GM12865 (cell line): ENCODE results near the gene DENND4B.

Experiments
- DNase-seq: peaks from one replicate; pipeline ENCODE4 v3.0.0; 2010; ENCODE audit warnings: low read depth
- H3K4me3 ChIP-seq: 2 replicates; pipeline ENCODE4 v1.5.1; 2011; ENCODE audit warnings: mild to moderate bottlenecking, low read depth, low read length, control low read depth
- TF ChIP-seq, protein P1 (sequence below): IDR thresholded peaks from 2 replicates; pipeline ENCODE4 v1.5.1; 2011; ENCODE audit warnings: low read length, control low read depth, low read depth, inconsistent platforms; ENCODE audit not compliant: insufficient read depth; ENCODE audit errors: missing control alignments

The DENND4B gene

GRCh38 chr1:153937331-153937730, 9.2 kb downstream of the DENND4B start:
- H3K4me3 ChIP-seq, result no peak overlapping the region
- TF ChIP-seq, protein P1, sequence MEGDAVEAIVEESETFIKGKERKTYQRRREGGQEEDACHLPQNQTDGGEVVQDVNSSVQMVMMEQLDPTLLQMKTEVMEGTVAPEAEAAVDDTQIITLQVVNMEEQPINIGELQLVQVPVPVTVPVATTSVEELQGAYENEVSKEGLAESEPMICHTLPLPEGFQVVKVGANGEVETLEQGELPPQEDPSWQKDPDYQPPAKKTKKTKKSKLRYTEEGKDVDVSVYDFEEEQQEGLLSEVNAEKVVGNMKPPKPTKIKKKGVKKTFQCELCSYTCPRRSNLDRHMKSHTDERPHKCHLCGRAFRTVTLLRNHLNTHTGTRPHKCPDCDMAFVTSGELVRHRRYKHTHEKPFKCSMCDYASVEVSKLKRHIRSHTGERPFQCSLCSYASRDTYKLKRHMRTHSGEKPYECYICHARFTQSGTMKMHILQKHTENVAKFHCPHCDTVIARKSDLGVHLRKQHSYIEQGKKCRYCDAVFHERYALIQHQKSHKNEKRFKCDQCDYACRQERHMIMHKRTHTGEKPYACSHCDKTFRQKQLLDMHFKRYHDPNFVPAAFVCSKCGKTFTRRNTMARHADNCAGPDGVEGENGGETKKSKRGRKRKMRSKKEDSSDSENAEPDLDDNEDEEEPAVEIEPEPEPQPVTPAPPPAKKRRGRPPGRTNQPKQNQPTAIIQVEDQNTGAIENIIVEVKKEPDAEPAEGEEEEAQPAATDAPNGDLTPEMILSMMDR, result no peak
- no peak for DNase-seq

DNA sequence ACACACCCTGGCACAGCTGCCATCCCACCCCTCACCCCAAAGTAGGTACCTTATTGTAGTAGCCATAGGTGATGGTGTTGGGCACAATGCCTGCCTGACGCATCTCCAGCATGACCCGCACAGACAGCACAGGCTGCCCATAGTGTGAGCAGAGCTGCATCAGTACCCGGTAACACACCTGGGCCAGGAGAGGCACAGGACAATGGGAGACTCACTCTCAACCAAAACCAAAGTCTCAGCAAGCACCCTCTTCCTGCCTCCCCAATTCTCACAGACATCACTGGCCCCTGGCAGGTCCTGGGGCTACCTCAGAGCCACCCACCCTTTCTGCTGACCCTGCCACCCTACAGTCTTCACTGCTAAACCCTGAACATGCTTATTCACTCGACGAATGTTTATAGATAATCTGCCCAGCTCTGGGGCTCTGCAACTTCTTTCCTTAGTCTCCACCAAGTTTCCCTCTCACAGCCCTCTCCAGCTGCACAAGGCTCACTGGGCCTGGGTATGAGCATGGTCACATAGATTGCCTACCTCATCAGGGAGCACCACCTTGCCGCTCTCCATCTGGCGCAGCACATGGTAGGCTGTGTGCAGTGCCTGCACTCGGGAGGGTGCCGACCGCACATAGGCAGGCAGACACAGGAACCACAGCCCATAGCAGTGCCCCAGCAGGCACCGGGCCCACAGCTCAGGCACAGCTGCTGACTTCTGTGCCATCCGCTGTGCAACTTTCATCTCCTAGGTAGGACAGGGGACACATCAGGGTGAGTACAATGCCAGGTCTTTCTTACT, 10.3 kb downstream of the DENND4B start:
- TF ChIP-seq, protein P1, result no peak
- no peak for DNase-seq
- H3K4me3 ChIP-seq, result no peak overlapping the region

GRCh38 chr1:153934746-153935145, 11.8 kb downstream of the DENND4B start:
- TF ChIP-seq, protein P1, result no peak
- H3K4me3 ChIP-seq, result no peak overlapping the region
- DNase-seq, result no peak

DNA sequence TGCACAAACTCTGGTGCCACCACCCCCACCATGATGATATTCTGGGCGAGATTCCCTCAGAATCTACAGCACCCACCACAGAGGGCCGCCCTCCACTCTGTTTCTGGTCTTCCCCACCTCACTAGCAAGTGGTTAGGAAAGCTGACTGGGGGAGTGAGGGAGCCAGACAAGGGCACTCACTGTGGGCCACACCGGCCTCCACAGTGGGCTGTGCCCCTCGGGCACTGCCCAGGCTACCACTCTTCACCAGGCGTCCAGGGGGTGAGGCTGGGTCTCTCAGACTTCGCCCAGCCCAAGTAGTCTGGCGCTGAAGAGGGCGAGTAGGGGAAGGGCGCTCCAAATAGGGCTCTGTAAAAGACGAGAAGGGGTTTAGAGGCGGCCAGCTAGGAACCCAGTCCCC, 12.6 kb downstream of the DENND4B start:
- TF ChIP-seq, protein P1, result no peak
- no peak overlapping the region for H3K4me3 ChIP-seq

GRCh38 chr1:153933430-153933829, 13.1 kb downstream of the DENND4B start:
- TF ChIP-seq, protein P1, result no peak
- H3K4me3 ChIP-seq, result no peak overlapping the region
- no peak for DNase-seq

More for the DNA sequence above, 12.6 kb downstream of the DENND4B start:
- no peak for DNase-seq

DNA sequence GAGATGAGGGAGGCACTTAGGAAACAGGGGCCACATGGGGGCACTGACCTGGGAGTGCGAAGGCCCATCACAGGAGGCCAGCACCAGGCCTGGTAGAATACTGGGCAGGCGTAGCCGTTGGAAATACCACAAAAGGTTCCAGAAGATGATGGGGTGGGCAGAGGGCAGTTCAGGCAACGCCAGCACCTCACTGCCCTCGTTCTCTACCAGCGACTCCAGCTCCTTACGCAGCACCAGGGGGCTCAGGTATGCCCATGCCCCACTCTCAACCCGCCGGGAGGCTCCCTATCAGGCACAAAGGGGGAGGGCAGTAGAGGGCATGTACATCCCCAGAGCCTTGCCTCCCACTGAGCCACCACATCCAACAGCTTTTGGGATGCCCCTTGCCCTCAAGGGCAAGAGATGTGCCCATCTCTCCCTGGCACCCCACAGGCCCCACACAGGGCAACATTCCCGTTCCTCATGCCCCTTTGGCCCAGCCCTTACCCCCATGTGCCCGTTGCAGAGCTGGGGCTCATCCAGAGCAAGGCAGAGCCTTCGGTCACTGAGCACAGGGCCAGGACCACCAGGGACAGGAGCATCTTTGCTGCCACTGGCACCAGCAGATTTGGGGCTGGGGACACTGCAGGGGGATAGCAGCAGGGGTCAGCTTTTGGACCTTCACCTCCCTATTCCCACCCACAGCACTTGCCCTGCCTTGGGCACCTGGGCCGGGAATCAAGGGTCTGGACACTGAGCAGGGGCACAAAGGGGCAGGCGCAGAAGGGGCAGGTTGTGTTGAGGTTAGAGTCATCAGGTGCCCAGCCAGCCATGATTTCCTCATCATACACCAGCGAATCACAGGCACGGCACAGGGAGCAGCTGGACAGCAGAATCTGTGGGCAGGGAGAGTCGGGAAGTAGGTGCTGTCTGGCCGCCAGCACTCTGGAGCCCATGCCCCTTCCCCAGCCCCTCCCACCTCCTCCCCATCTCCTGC, 14.1 kb downstream of the DENND4B start:
- DNase-seq, result no peak
- TF ChIP-seq, protein P1, result no peak
- no peak overlapping the region for H3K4me3 ChIP-seq
